CD4-positive, alpha-beta T cell treated with Interleukin-15 for 4 hours (primary cell): Measurements from ENCODE around the gene CABCOCO1.

Experiments
- DNase-seq: peaks from one replicate; pipeline ENCODE4 v3.0.0-alpha.2; 2020; ENCODE audit warnings: low spot score

Gene CABCOCO1

DNA sequence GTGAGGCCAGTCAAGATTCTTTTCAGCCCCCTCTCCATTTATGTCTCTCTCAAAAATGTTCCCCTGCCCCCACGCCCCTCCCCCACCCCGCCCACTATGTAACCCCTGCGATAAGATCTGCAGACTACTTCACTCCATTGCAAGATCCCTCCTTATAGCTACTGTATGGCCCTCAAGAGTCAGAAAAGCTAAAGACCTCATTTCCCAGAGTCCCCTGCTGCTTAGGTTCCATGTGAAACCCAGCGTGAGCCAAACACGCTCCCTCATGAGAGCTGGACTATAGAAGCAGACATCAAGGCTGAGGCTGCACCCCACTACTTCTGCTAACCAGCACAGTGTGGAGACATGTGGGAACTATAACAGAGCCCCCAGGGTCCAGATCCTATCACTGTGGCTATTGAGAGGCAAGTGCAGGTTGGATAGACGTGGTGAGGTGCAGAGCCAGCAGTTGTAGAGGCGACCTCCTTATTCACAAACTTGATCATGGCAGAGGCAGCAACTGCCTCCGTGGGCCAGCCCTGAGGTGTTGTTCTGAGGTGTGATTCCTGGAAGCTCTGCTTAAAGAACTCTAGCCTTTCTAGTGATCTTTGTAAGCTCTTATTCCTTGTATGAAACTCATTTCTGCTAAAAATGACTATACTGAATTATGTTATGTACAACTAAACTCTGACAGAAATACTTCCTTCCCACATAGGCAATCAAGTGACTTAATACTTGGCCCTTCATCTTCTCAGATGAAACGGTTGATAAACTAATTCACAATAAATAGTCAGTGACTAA lies 121.8 kb downstream of the CABCOCO1 start:
- DNase-seq: peak; percentile 8

- no peak for DNase-seq
Measured at GRCh38 chr10:61785473-61786105, 122.9 kb downstream of the CABCOCO1 start.

GRCh38 chr10:61786728-61787127 lies 124.0 kb downstream of the CABCOCO1 start:
- DNase-seq: no peak

DNA sequence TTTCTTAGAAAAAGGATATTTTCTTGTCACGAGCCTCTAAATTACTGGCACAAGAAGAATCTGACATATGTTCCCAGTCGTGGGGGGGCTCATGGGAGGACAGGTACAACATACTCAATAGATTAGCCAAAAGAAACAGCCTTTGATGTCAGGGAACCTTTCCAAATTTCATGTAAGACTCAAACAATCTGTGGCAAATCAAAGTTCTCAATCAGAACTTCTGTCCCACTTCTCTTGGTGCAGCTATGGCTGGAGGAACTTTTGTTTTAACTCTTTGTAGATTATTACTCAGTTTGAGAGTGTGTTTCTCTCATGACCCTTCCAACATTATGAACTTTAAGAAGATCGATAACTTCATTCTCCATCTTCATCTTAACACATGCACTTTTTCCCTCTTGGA lies 124.4 kb downstream of the CABCOCO1 start:
- no peak for DNase-seq

GRCh38 chr10:61789031-61789430 lies 126.3 kb downstream of the CABCOCO1 start:
- DNase-seq: no peak

- no peak for DNase-seq
Measured at GRCh38 chr10:61791216-61791615, 128.5 kb downstream of the CABCOCO1 start.

DNA sequence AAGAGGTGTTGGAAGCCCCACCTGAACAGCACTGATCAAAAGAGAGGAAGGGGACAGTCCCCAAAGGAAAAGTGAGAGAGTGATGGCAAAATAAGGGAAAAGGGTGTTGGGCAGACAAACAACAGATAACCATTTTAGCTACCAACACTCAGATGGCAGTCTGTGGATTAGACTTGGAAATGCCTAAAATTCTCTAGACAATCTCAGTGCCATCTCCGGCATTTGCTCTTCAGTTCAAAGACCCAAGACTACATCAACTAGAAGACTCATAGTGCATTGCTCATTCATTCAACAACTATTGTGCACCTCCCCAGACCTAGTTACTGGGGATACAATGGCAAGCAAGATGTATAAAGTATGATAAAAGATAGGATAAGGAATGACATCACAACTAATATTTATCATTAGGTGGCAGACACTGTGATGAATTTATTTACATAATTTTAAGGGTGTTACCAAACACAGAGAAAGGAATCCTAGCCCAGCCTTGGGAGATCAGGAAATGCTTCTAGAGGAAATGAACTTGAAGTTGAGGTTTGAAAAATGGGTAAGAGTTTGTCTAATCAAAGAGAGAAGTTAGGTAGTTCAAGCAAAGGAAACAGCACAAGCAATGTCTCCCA lies 129.5 kb downstream of the CABCOCO1 start:
- DNase-seq: no peak

- no peak for DNase-seq
Measured at GRCh38 chr10:61792921-61793320, 130.2 kb downstream of the CABCOCO1 start.

- no peak for DNase-seq
Measured at GRCh38 chr10:61793760-61794703, 131.3 kb downstream of the CABCOCO1 start.

GRCh38 chr10:61795147-61795546 lies 132.4 kb downstream of the CABCOCO1 start:
- no peak for DNase-seq

DNA sequence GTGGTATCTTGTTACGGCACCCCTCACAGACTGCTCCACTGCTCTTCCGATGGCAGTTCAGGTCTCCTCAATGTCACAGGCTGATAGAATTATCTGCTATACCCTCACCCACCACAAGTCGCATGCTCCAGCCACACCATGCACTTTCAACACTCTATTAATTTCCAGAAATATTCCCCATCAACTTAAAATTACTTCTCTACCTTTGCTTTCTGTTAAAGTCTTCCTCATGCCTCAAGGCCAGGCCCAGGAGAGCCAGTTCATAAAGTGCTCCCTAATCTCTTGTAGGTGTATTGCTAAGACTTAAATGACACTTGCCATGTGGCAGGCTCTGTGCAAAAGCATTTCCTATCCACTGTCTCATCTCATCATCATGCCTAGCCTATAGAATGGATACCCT lies 132.8 kb downstream of the CABCOCO1 start:
- no peak for DNase-seq

GRCh38 chr10:61796785-61797184 lies 134.1 kb downstream of the CABCOCO1 start:
- DNase-seq: no peak

GRCh38 chr10:61797304-61798153 lies 134.8 kb downstream of the CABCOCO1 start:
- DNase-seq: no peak

GRCh38 chr10:61798713-61799112 lies 136.0 kb downstream of the CABCOCO1 start:
- DNase-seq: no peak

- DNase-seq: no peak
Measured at GRCh38 chr10:61801484-61801883, 138.8 kb downstream of the CABCOCO1 start.

DNA sequence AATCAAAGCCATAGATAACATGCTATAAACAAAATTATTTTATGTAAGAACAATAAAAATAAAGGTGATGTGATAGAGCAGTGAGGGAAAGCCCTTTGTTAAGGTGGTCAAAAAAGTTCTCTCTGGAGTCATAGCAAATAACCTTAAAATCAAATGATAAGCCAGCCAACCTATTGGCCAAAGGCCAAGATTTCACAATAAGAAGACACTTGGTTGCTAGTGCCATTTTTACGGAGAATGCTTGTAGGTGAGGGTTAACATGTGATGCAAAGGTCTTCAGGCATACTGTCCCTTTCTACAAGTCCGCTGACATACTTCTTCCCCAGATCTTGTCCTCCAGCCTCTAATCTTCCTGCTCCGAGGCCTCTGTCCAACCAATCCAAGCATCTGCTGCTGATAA lies 140.5 kb downstream of the CABCOCO1 start:
- no peak for DNase-seq

DNA sequence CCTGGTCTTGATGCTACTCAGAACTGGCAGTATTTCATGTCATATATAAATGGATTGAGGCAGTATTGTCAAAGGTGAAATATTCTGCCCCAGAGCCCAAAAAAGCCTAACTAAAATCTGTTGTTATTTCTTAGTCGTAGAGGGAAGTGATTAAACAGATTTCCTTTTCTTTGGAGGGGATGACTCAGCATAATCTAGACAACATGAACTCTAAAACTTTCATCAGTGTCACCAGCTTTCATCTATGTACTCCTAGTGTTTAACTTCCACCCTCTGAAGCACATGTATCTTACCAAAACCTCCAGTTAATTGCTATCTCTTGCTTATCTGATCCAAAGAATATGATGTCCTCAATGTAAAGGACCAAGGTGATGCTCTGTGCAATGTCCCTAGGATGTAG lies 141.7 kb downstream of the CABCOCO1 start:
- no peak for DNase-seq

GRCh38 chr10:61805091-61805490 lies 142.4 kb downstream of the CABCOCO1 start:
- no peak for DNase-seq

GRCh38 chr10:61810263-61810662 lies 147.5 kb downstream of the CABCOCO1 start:
- DNase-seq: no peak

GRCh38 chr10:61812052-61812721 lies 149.5 kb downstream of the CABCOCO1 start:
- no peak for DNase-seq

- no peak for DNase-seq
Measured at GRCh38 chr10:61812920-61813319, 150.2 kb downstream of the CABCOCO1 start.
